Right kidney (tissue), 1 donor: ENCODE measurements around the gene ABT1.

Experiments
- DNase-seq: peaks from one replicate; pipeline ENCODE4 v3.0.0-alpha.2; 2016

Gene ABT1

GRCh38 chr6:26600759-26601158 is 4.0 kb downstream of the ABT1 start:
- no peak for DNase-seq

- DNase-seq, result no peak
Observed at GRCh38 chr6:26602262-26602661, 5.5 kb downstream of the ABT1 start.

- no peak for DNase-seq
Observed at GRCh38 chr6:26604026-26604425, 7.3 kb downstream of the ABT1 start.

- no peak for DNase-seq
Observed at GRCh38 chr6:26604797-26605196, 8.0 kb downstream of the ABT1 start.

GRCh38 chr6:26607434-26608230 is 10.9 kb downstream of the ABT1 start:
- no peak for DNase-seq

- DNase-seq, result no peak
Observed at GRCh38 chr6:26609463-26609862, 12.7 kb downstream of the ABT1 start.

GRCh38 chr6:26611599-26611998 is 14.8 kb downstream of the ABT1 start:
- DNase-seq, result no peak

- no peak for DNase-seq
Observed at GRCh38 chr6:26613201-26613600, 16.4 kb downstream of the ABT1 start.

GRCh38 chr6:26613689-26614683 is 17.2 kb downstream of the ABT1 start:
- peak; percentile 49 for DNase-seq

GRCh38 chr6:26623339-26623859 is 26.6 kb downstream of the ABT1 start:
- no peak for DNase-seq

- DNase-seq, result no peak
Observed at GRCh38 chr6:26624557-26624956, 27.8 kb downstream of the ABT1 start.

- DNase-seq, result no peak
Observed at GRCh38 chr6:26627843-26628242, 31.1 kb downstream of the ABT1 start.

- DNase-seq, result no peak
Observed at GRCh38 chr6:26629359-26629758, 32.6 kb downstream of the ABT1 start.

GRCh38 chr6:26640806-26641205 is 44.1 kb downstream of the ABT1 start:
- no peak for DNase-seq

GRCh38 chr6:26646074-26646473 is 49.3 kb downstream of the ABT1 start:
- no peak for DNase-seq
